ENCODE measurements around the gene ATP8B1.

DNA sequence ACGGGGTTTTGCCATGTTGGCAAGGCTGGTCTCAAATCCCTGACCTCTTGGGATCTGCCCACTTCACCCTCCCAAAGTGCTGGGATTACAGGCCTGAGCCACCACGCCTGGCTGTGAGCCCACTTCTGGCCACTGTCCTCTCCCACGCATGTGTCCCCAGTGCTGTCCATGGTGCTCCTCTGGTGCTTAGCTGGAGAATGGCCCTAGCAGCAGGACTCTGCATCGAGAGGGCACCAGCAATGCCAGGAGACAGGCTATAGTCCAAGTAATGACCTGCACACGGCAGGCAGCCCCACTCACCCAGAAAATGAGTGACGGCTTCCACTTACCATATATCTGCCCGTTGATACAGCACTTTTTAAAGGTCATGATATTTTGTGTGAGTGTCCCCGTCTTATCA is 115.1 kb downstream of the ATP8B1 start:
- TF ChIP-seq, protein P1, sequence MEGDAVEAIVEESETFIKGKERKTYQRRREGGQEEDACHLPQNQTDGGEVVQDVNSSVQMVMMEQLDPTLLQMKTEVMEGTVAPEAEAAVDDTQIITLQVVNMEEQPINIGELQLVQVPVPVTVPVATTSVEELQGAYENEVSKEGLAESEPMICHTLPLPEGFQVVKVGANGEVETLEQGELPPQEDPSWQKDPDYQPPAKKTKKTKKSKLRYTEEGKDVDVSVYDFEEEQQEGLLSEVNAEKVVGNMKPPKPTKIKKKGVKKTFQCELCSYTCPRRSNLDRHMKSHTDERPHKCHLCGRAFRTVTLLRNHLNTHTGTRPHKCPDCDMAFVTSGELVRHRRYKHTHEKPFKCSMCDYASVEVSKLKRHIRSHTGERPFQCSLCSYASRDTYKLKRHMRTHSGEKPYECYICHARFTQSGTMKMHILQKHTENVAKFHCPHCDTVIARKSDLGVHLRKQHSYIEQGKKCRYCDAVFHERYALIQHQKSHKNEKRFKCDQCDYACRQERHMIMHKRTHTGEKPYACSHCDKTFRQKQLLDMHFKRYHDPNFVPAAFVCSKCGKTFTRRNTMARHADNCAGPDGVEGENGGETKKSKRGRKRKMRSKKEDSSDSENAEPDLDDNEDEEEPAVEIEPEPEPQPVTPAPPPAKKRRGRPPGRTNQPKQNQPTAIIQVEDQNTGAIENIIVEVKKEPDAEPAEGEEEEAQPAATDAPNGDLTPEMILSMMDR (IDR thresholded peaks at IDR 0.05; ENCODE audit: poor library complexity): no peak
- TF ChIP-seq EZH2phosphoT487 (IDR thresholded peaks at IDR 0.05; ENCODE audit: low read depth, severe bottlenecking, unreplicated experiment) (no peak), EZH2 (IDR thresholded peaks at IDR 0.05; ENCODE audit: borderline replicate concordance) (no peak)

Measured in hepatocyte (in vitro differentiated cells).